WTC11 (cell line): Measurements from ENCODE around the gene NES. TPM values are rescaled to one million over a fixed set of nuclear protein-coding genes. Genes with fewer than 3 reads are reported as not detected.
A peak's percentile ranks its signal among the peaks of the same experiment; 100 is the strongest.

Source experiments
- ATAC-seq: fragments of 200-7000 bp; cut with Tn5 transposase; 2 replicates; pipeline ENCODE4 v1.10.0; 2021; ENCODE audit warnings: mild to moderate bottlenecking, moderate library complexity
- CTCF ChIA-PET: fragments of 300-600 bp; sonication (Branson Sonifier 250); formaldehyde crosslinking; loops from one replicate; lab custom pipeline; 2021; ENCODE audit warnings: antibody characterized with exemption; lab: Charles Lee
- POLR2A ChIA-PET: fragments of 350-600 bp; sonication (Branson Sonifier 250); formaldehyde crosslinking; loops from one replicate; lab custom pipeline; 2021; ENCODE audit warnings: antibody characterized with exemption; lab: Charles Lee
- DNase-seq: peaks from one replicate; pipeline ENCODE4 v3.0.0; 2021; ENCODE audit warnings: low spot score
- H3K27ac Mint-ChIP-seq: 2 replicates; pipeline ENCODE4 v1.8.0; 2021; ENCODE audit warnings: mixed read lengths
- H3K27me3 Mint-ChIP-seq: 2 replicates; pipeline ENCODE4 v1.8.0; 2021; ENCODE audit warnings: low read depth, mild to moderate bottlenecking, moderate library complexity, mixed read lengths
- H3K36me3 Mint-ChIP-seq: 2 replicates; pipeline ENCODE4 v1.8.0; 2021; ENCODE audit warnings: mixed read lengths
- H3K4me1 Mint-ChIP-seq: 2 replicates; pipeline ENCODE4 v1.8.0; 2022; ENCODE audit warnings: mixed read lengths
- H3K4me3 Mint-ChIP-seq: 2 replicates; pipeline ENCODE4 v1.8.0; 2021; ENCODE audit warnings: mild to moderate bottlenecking, moderate library complexity, mixed read lengths
- H3K9me3 Mint-ChIP-seq: 2 replicates; pipeline ENCODE4 v1.8.0; 2021; ENCODE audit warnings: mixed read lengths
- CREM ChIP-seq: sonication (generic); formaldehyde crosslinking; IDR thresholded peaks from 2 replicates; pipeline ENCODE4 v1.8.1; 2022; ENCODE audit warnings: mild to moderate bottlenecking, missing genetic modification reagents, moderate library complexity
- EMX1 ChIP-seq: fragments of 250-450 bp; sonication (Bioruptor Pico); IDR thresholded peaks from 2 replicates; pipeline ENCODE4 v1.8.0; 2021; ENCODE audit warnings: mild to moderate bottlenecking
- FOXJ3 ChIP-seq: sonication (generic); formaldehyde crosslinking; IDR thresholded peaks from 2 replicates; pipeline ENCODE4 v1.9.0; 2021; ENCODE audit warnings: missing genetic modification reagents, mild to moderate bottlenecking, borderline replicate concordance
- GRHL2 ChIP-seq: fragments of 250-450 bp; sonication (Bioruptor Pico); IDR thresholded peaks from 2 replicates; pipeline ENCODE4 v1.8.0; 2022; ENCODE audit warnings: mild to moderate bottlenecking, moderate library complexity; ENCODE audit not compliant: insufficient replicate concordance, severe bottlenecking
- IRF2 ChIP-seq: sonication (generic); formaldehyde crosslinking; IDR thresholded peaks from 2 replicates; pipeline ENCODE4 v1.8.0; 2022; ENCODE audit warnings: low read depth, missing genetic modification reagents, borderline replicate concordance
- MYBL2 ChIP-seq: sonication (generic); formaldehyde crosslinking; IDR thresholded peaks from 2 replicates; pipeline ENCODE4 v1.8.1; 2023; ENCODE audit warnings: mild to moderate bottlenecking, moderate library complexity, missing genetic modification reagents
- SMAD4 ChIP-seq: sonication (generic); formaldehyde crosslinking; IDR thresholded peaks from 2 replicates; pipeline ENCODE4 v1.8.0; 2022; ENCODE audit warnings: mild to moderate bottlenecking, missing genetic modification reagents
- TCF7 ChIP-seq: sonication (generic); formaldehyde crosslinking; IDR thresholded peaks from 2 replicates; pipeline ENCODE4 v1.8.0; 2022; ENCODE audit warnings: mild to moderate bottlenecking, low read depth, missing genetic modification reagents, moderate library complexity
- TP53 ChIP-seq: sonication (generic); formaldehyde crosslinking; IDR thresholded peaks from 2 replicates; pipeline ENCODE4 v1.8.1; 2023; ENCODE audit warnings: mild to moderate bottlenecking, missing genetic modification reagents
- ZBTB21 ChIP-seq: sonication (generic); formaldehyde crosslinking; IDR thresholded peaks from 2 replicates; pipeline ENCODE4 v1.8.1; 2023; ENCODE audit warnings: mild to moderate bottlenecking, missing genetic modification reagents, borderline replicate concordance
- ZNF138 ChIP-seq: sonication (generic); formaldehyde crosslinking; conservative IDR thresholded peaks from 2 replicates; pipeline ENCODE4 v1.8.1; 2022; ENCODE audit warnings: mild to moderate bottlenecking, moderate library complexity, missing genetic modification reagents
- ZNF263 ChIP-seq: sonication (generic); formaldehyde crosslinking; IDR thresholded peaks from 2 replicates; pipeline ENCODE4 v1.8.1; 2022; ENCODE audit warnings: low read depth, mild to moderate bottlenecking, moderate library complexity, missing genetic modification reagents
- ZNF396 ChIP-seq: fragments of 250-450 bp; sonication (Bioruptor Pico); IDR thresholded peaks from 2 replicates; pipeline ENCODE4 v1.8.0; 2021; ENCODE audit warnings: mild to moderate bottlenecking, moderate library complexity, borderline replicate concordance
- ZNF423 ChIP-seq: fragments of 250-450 bp; sonication (Bioruptor Pico); IDR thresholded peaks from 2 replicates; pipeline ENCODE4 v2.1.2; 2022; ENCODE audit warnings: mild to moderate bottlenecking, moderate library complexity
- total RNA-seq: library from RNA; stranded (reverse); gene quantifications from 3 replicates; pipeline ENCODE4 v1.2.3, GENCODE V29; 2021
- TF ChIP-seq, protein P1 (sequence below): sonication (generic); formaldehyde crosslinking; IDR thresholded peaks from 2 replicates; pipeline ENCODE4 v1.8.1; 2023; ENCODE audit warnings: mild to moderate bottlenecking, missing genetic modification reagents
- TF ChIP-seq, protein P2 (sequence below): sonication (generic); formaldehyde crosslinking; conservative IDR thresholded peaks from 2 replicates; pipeline ENCODE4 v1.8.1; 2023; ENCODE audit warnings: mild to moderate bottlenecking, low read depth, missing genetic modification reagents, moderate library complexity
- TF ChIP-seq, protein P3 (sequence below): sonication (generic); formaldehyde crosslinking; IDR thresholded peaks from 2 replicates; pipeline ENCODE4 v1.8.1; 2023; ENCODE audit warnings: mild to moderate bottlenecking, missing genetic modification reagents
- TF ChIP-seq, protein P4 (sequence below): fragments of 250-450 bp; sonication (Bioruptor Pico); IDR thresholded peaks from 2 replicates; pipeline ENCODE4 v1.9.0; 2021; ENCODE audit warnings: moderate library complexity, mild to moderate bottlenecking, inconsistent platforms, borderline replicate concordance
- TF ChIP-seq, protein P5 (sequence below): sonication (generic); formaldehyde crosslinking; IDR thresholded peaks from 2 replicates; pipeline ENCODE4 v1.8.0; 2022; ENCODE audit warnings: mild to moderate bottlenecking, missing genetic modification reagents
- TF ChIP-seq, protein P6 (sequence below): sonication (generic); formaldehyde crosslinking; IDR thresholded peaks from 2 replicates; pipeline ENCODE4 v1.8.0; 2023; ENCODE audit warnings: mild to moderate bottlenecking, missing genetic modification reagents
- TF ChIP-seq, protein P7 (sequence below): sonication (generic); formaldehyde crosslinking; IDR thresholded peaks from 2 replicates; pipeline ENCODE4 v1.8.1; 2023; ENCODE audit warnings: mild to moderate bottlenecking, missing genetic modification reagents, borderline replicate concordance

Gene NES
- total RNA-seq, 1 experiment from 2014 or later, result 127 TPM

DNA sequence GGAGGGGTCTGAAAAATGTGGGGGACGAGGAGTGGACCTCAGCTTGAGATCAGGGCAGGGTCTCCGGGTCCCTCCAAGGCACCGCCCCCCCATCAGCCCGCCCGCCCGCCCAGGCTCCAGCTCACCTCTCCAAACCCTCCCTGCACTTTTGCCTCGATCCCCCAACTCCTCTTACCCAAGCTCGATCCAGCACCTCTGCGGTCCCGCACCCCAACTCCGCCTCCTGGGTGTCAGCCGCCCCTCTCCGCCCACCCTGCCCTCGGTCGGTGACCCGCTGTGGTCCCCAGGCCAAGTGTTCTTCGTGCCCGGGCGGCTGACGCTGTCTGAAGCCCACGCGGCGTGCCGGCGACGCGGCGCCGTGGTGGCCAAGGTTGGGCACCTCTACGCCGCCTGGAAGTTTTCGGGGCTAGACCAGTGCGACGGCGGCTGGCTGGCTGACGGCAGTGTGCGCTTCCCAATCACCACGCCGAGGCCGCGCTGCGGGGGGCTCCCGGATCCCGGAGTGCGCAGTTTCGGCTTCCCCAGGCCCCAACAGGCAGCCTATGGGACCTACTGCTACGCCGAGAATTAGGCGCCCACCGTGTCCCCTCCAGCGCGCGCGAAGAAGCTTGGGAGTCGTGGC lies 52.3 kb downstream of the NES start:
- CTCF ChIA-PET, result interaction anchor here (0.7 to 13.2 kb wide), 53 partner anchors 9 to 303 kb away, joined by 3 to 365 read pairs (median 7); partner anchors contain the start of genes BCAN, CRABP2, GPATCH4 and HDGF
- no peaks in the 10 kb centered on the region for H3K36me3 Mint-ChIP-seq
- peaks cover 86% of the 10 kb centered on the region for H3K27me3 Mint-ChIP-seq
- H3K27ac Mint-ChIP-seq, result no peak overlapping the region
- POLR2A ChIA-PET, result interaction anchor here (0.9 to 2.3 kb wide), 8 partner anchors 13 to 82 kb away, joined by 3 to 16 read pairs (median 6); partner anchors contain the start of gene NES
- no peaks in the 10 kb centered on the region for H3K9me3 Mint-ChIP-seq
- DNase-seq, result peak; percentile 36
- peak overlapping the region; percentile 79 for H3K4me3 Mint-ChIP-seq
- peaks cover 6% of the 10 kb centered on the region for H3K4me1 Mint-ChIP-seq
- ATAC-seq, result peak; percentile 18
- TF ChIP-seq ZNF396 (CRISPR knock-in tag) (no peak), TP53 (CRISPR knock-in tag) (0 out of 2 replicates have a peak, but pooled peaks have one; percentile 4), ZBTB21 (CRISPR knock-in tag) (no peak), ZNF263 (no peak), EMX1 (CRISPR knock-in tag) (no peak), ZNF423 (CRISPR knock-in tag) (peak; percentile 64; the same call in 1 of the 2 replicates), ZNF138 (CRISPR knock-in tag) (no peak), CREM (no peak), IRF2 (CRISPR knock-in tag) (no peak), TCF7 (no peak), SMAD4 (CRISPR knock-in tag) (0 out of 2 replicates have a peak, but pooled peaks have one; percentile 36), GRHL2 (CRISPR knock-in tag) (no peak), FOXJ3 (CRISPR knock-in tag) (no peak), MYBL2 (CRISPR knock-in tag) (no peak; the same call in 1 of the 2 replicates)
- TF ChIP-seq, protein P1, sequence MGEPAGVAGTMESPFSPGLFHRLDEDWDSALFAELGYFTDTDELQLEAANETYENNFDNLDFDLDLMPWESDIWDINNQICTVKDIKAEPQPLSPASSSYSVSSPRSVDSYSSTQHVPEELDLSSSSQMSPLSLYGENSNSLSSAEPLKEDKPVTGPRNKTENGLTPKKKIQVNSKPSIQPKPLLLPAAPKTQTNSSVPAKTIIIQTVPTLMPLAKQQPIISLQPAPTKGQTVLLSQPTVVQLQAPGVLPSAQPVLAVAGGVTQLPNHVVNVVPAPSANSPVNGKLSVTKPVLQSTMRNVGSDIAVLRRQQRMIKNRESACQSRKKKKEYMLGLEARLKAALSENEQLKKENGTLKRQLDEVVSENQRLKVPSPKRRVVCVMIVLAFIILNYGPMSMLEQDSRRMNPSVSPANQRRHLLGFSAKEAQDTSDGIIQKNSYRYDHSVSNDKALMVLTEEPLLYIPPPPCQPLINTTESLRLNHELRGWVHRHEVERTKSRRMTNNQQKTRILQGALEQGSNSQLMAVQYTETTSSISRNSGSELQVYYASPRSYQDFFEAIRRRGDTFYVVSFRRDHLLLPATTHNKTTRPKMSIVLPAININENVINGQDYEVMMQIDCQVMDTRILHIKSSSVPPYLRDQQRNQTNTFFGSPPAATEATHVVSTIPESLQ (CRISPR knock-in tag), result no peak
- TF ChIP-seq, protein P2, sequence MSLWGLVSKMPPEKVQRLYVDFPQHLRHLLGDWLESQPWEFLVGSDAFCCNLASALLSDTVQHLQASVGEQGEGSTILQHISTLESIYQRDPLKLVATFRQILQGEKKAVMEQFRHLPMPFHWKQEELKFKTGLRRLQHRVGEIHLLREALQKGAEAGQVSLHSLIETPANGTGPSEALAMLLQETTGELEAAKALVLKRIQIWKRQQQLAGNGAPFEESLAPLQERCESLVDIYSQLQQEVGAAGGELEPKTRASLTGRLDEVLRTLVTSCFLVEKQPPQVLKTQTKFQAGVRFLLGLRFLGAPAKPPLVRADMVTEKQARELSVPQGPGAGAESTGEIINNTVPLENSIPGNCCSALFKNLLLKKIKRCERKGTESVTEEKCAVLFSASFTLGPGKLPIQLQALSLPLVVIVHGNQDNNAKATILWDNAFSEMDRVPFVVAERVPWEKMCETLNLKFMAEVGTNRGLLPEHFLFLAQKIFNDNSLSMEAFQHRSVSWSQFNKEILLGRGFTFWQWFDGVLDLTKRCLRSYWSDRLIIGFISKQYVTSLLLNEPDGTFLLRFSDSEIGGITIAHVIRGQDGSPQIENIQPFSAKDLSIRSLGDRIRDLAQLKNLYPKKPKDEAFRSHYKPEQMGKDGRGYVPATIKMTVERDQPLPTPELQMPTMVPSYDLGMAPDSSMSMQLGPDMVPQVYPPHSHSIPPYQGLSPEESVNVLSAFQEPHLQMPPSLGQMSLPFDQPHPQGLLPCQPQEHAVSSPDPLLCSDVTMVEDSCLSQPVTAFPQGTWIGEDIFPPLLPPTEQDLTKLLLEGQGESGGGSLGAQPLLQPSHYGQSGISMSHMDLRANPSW (CRISPR knock-in tag), result no peak
- TF ChIP-seq, protein P3, sequence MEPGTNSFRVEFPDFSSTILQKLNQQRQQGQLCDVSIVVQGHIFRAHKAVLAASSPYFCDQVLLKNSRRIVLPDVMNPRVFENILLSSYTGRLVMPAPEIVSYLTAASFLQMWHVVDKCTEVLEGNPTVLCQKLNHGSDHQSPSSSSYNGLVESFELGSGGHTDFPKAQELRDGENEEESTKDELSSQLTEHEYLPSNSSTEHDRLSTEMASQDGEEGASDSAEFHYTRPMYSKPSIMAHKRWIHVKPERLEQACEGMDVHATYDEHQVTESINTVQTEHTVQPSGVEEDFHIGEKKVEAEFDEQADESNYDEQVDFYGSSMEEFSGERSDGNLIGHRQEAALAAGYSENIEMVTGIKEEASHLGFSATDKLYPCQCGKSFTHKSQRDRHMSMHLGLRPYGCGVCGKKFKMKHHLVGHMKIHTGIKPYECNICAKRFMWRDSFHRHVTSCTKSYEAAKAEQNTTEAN, result no peak
- TF ChIP-seq, protein P4, sequence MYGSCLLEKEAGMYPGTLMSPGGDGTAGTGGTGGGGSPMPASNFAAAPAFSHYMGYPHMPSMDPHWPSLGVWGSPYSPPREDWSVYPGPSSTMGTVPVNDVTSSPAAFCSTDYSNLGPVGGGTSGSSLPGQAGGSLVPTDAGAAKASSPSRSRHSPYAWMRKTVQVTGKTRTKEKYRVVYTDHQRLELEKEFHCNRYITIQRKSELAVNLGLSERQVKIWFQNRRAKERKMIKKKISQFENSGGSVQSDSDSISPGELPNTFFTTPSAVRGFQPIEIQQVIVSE (CRISPR knock-in tag), result no peak
- TF ChIP-seq, protein P5, sequence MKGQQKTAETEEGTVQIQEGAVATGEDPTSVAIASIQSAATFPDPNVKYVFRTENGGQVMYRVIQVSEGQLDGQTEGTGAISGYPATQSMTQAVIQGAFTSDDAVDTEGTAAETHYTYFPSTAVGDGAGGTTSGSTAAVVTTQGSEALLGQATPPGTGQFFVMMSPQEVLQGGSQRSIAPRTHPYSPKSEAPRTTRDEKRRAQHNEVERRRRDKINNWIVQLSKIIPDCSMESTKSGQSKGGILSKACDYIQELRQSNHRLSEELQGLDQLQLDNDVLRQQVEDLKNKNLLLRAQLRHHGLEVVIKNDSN (CRISPR knock-in tag), result peak; percentile 7; the same call in 1 of the 2 replicates
- TF ChIP-seq, protein P6, sequence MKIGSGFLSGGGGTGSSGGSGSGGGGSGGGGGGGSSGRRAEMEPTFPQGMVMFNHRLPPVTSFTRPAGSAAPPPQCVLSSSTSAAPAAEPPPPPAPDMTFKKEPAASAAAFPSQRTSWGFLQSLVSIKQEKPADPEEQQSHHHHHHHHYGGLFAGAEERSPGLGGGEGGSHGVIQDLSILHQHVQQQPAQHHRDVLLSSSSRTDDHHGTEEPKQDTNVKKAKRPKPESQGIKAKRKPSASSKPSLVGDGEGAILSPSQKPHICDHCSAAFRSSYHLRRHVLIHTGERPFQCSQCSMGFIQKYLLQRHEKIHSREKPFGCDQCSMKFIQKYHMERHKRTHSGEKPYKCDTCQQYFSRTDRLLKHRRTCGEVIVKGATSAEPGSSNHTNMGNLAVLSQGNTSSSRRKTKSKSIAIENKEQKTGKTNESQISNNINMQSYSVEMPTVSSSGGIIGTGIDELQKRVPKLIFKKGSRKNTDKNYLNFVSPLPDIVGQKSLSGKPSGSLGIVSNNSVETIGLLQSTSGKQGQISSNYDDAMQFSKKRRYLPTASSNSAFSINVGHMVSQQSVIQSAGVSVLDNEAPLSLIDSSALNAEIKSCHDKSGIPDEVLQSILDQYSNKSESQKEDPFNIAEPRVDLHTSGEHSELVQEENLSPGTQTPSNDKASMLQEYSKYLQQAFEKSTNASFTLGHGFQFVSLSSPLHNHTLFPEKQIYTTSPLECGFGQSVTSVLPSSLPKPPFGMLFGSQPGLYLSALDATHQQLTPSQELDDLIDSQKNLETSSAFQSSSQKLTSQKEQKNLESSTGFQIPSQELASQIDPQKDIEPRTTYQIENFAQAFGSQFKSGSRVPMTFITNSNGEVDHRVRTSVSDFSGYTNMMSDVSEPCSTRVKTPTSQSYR (CRISPR knock-in tag), result no peak
- TF ChIP-seq, protein P7, sequence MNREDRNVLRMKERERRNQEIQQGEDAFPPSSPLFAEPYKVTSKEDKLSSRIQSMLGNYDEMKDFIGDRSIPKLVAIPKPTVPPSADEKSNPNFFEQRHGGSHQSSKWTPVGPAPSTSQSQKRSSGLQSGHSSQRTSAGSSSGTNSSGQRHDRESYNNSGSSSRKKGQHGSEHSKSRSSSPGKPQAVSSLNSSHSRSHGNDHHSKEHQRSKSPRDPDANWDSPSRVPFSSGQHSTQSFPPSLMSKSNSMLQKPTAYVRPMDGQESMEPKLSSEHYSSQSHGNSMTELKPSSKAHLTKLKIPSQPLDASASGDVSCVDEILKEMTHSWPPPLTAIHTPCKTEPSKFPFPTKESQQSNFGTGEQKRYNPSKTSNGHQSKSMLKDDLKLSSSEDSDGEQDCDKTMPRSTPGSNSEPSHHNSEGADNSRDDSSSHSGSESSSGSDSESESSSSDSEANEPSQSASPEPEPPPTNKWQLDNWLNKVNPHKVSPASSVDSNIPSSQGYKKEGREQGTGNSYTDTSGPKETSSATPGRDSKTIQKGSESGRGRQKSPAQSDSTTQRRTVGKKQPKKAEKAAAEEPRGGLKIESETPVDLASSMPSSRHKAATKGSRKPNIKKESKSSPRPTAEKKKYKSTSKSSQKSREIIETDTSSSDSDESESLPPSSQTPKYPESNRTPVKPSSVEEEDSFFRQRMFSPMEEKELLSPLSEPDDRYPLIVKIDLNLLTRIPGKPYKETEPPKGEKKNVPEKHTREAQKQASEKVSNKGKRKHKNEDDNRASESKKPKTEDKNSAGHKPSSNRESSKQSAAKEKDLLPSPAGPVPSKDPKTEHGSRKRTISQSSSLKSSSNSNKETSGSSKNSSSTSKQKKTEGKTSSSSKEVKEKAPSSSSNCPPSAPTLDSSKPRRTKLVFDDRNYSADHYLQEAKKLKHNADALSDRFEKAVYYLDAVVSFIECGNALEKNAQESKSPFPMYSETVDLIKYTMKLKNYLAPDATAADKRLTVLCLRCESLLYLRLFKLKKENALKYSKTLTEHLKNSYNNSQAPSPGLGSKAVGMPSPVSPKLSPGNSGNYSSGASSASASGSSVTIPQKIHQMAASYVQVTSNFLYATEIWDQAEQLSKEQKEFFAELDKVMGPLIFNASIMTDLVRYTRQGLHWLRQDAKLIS, result no peak
